ENCODE results near the gene PLXND1. TPM values are rescaled to one million over a fixed set of nuclear protein-coding genes. Genes with fewer than 3 reads are reported as not detected.

PLXND1 gene
- total and polyA plus RNA-seq, 2 donors (not counting 1 experiment from before 2014, with no cell fraction given), result 3.3 to 74.4 TPM

DNA sequence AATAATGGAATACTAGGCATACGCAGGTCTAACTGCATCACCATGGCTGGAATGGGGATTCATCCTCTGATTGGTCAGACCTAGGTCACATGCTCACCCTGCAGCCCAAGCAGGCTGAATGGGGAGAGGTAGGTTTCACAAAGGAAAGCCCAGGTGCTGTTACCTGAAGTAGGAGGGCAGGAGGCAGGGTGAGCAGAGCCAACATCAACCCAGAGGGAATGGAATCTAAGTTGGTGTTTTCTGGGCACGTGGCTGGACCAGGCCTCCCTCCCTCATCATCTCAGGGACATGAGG is 70.2 kb downstream of the PLXND1 start:
- intact Hi-C loops (cut with micrococcal nuclease), result no loop called here
- no peak for ATAC-seq (ENCODE audit: low read depth)
- CTCF ChIA-PET, result interaction anchor here (1.5 kb wide), 1 partner anchor 46 kb away, joined by 4 read pairs; no protein-coding TSS in a partner anchor

DNA sequence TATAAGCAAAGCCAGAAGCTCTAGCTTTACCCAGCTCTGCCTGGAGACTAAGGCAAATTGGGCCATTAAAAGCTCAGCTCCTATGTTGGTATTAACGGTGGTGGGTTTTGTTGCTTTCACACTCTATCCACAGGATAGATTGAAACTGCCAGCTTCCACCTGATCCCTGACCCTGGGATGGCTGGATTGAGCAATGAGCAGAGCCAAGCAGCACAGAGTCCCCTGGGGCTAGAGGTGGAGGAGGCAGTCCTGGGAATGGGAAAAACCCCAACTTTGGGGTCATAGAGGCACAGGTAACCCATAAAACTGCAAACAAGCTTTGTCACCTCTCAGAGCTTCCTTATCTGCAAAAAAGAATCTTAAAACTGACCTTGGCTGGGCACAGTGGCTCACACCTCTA is 71.4 kb downstream of the PLXND1 start:
- Histone ChIP-seq H3K4me1 (ENCODE audit: control insufficient read depth in 2 of 2, insufficient read depth in 2 of 2, low read length in 2 of 2) (no peaks in the 10 kb centered on the region), H4K20me1 (ENCODE audit: control insufficient read depth, insufficient read depth, low read length, poor library complexity, severe bottlenecking) (no peaks in the 10 kb centered on the region), H3K27me3 (replicated peaks in 1 of 4; ENCODE audit: control extremely low read depth in 1 of 4, control insufficient read depth in 3 of 4, insufficient read depth in 4 of 4, low read length in 3 of 4) (peaks cover 0 to 2% (median 0%) of the 10 kb centered on the region in 4 experiments), H3K27ac (ENCODE audit: low read length in 2 of 2) (no peak overlapping the region), H3K36me3 (replicated peaks in 1 of 2; ENCODE audit: control extremely low read depth in 1 of 2, control insufficient read depth in 1 of 2, extremely low read depth in 1 of 2, insufficient read depth in 2 of 2, low read length in 1 of 2) (no peaks in the 10 kb centered on the region), H3K4me2 (replicated peaks; ENCODE audit: low read depth, low read length, poor library complexity, severe bottlenecking) (no peak overlapping the region), H2AFZ (ENCODE audit: insufficient read depth, low read depth, low read length, poor library complexity, severe bottlenecking) (no peak overlapping the region), H3K9ac (ENCODE audit: low read length) (no peak overlapping the region), H3K9me3 (ENCODE audit: control extremely low read depth in 1 of 3, control insufficient read depth in 2 of 3, insufficient read depth in 1 of 3, low read length in 2 of 3) (no peaks in the 10 kb centered on the region), H3K4me3 (ENCODE audit: control extremely low read depth in 1 of 5, extremely low read depth in 1 of 5, insufficient read depth in 1 of 5, low read depth in 2 of 5, low read length in 4 of 5) (no peak overlapping the region), H3K79me2 (ENCODE audit: control insufficient read depth, insufficient read depth, low read length) (no peaks in the 10 kb centered on the region)
- POLR2A ChIA-PET, result no interaction called here
- no peak for ATAC-seq (ENCODE audit: low read depth)
- Mint-ChIP-seq H3K27me3 (peaks cover 3% of the 10 kb centered on the region), H3K4me3 (no peak overlapping the region), H3K27ac (no peak overlapping the region), H3K9me3 (ENCODE audit: insufficient read depth) (no peaks in the 10 kb centered on the region), H3K4me1 (no peaks in the 10 kb centered on the region)
- TF ChIP-seq, protein P1, sequence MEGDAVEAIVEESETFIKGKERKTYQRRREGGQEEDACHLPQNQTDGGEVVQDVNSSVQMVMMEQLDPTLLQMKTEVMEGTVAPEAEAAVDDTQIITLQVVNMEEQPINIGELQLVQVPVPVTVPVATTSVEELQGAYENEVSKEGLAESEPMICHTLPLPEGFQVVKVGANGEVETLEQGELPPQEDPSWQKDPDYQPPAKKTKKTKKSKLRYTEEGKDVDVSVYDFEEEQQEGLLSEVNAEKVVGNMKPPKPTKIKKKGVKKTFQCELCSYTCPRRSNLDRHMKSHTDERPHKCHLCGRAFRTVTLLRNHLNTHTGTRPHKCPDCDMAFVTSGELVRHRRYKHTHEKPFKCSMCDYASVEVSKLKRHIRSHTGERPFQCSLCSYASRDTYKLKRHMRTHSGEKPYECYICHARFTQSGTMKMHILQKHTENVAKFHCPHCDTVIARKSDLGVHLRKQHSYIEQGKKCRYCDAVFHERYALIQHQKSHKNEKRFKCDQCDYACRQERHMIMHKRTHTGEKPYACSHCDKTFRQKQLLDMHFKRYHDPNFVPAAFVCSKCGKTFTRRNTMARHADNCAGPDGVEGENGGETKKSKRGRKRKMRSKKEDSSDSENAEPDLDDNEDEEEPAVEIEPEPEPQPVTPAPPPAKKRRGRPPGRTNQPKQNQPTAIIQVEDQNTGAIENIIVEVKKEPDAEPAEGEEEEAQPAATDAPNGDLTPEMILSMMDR (IDR thresholded peaks at IDR 0.05), result no peak
- TF ChIP-seq EZH2 (IDR thresholded peaks at IDR 0.05; ENCODE audit: borderline replicate concordance, insufficient read depth, low read depth, low read length, poor library complexity, severe bottlenecking), result no peak
- intact Hi-C loops (cut with micrococcal nuclease), result no loop called here
- CTCF ChIA-PET, result interaction anchor here (1.5 kb wide), 1 partner anchor 45 kb away, joined by 4 read pairs; no protein-coding TSS in a partner anchor
- WGBS (ENCODE audit: insufficient coverage), result 100% methylated on average over 1 of the region's 1 CpG
- no peak for DNase-seq

More for the DNA sequence above, 70.2 kb downstream of the PLXND1 start:
- TF ChIP-seq, protein P1 (IDR thresholded peaks at IDR 0.05), result no peak
- no peak for TF ChIP-seq EZH2 (IDR thresholded peaks at IDR 0.05; ENCODE audit: borderline replicate concordance, insufficient read depth, low read depth, low read length, poor library complexity, severe bottlenecking)
- H3K4me2 ChIP-seq (replicated peaks; ENCODE audit: low read depth, low read length, poor library complexity, severe bottlenecking), result no peak overlapping the region
- H3K4me1 Mint-ChIP-seq, result no peaks in the 10 kb centered on the region
- no peak overlapping the region for H3K27ac Mint-ChIP-seq
- DNase-seq, result no peak
- no peak overlapping the region for H2AFZ ChIP-seq (ENCODE audit: insufficient read depth, low read depth, low read length, poor library complexity, severe bottlenecking)
- no peak overlapping the region for H3K4me3 ChIP-seq (ENCODE audit: control extremely low read depth in 1 of 5, extremely low read depth in 1 of 5, insufficient read depth in 1 of 5, low read depth in 2 of 5, low read length in 4 of 5)
- H3K27me3 Mint-ChIP-seq, result peaks cover 3% of the 10 kb centered on the region
- H3K79me2 ChIP-seq (ENCODE audit: control insufficient read depth, insufficient read depth, low read length), result no peaks in the 10 kb centered on the region
- H3K9me3 Mint-ChIP-seq (ENCODE audit: insufficient read depth), result no peaks in the 10 kb centered on the region
- no peak overlapping the region for H3K27ac ChIP-seq (ENCODE audit: low read length in 2 of 2)
- 100% methylated on average over 1 of the region's 2 CpGs for WGBS (ENCODE audit: insufficient coverage)
- H3K9ac ChIP-seq (ENCODE audit: low read length), result no peak overlapping the region
- no peaks in the 10 kb centered on the region for H3K4me1 ChIP-seq (ENCODE audit: control insufficient read depth in 2 of 2, insufficient read depth in 2 of 2, low read length in 2 of 2)
- POLR2A ChIA-PET, result interaction anchor here (1.7 kb wide), 1 partner anchor 10 kb away, joined by 7 read pairs; no protein-coding TSS in a partner anchor
- H4K20me1 ChIP-seq (ENCODE audit: control insufficient read depth, insufficient read depth, low read length, poor library complexity, severe bottlenecking), result no peaks in the 10 kb centered on the region
- H3K27me3 ChIP-seq (replicated peaks in 1 of 4; ENCODE audit: control extremely low read depth in 1 of 4, control insufficient read depth in 3 of 4, insufficient read depth in 4 of 4, low read length in 3 of 4), result no peaks in the 10 kb centered on the region
- H3K9me3 ChIP-seq (ENCODE audit: control extremely low read depth in 1 of 3, control insufficient read depth in 2 of 3, insufficient read depth in 1 of 3, low read length in 2 of 3), result no peaks in the 10 kb centered on the region
- no peak overlapping the region for H3K4me3 Mint-ChIP-seq
- H3K36me3 ChIP-seq (replicated peaks in 1 of 2; ENCODE audit: control extremely low read depth in 1 of 2, control insufficient read depth in 1 of 2, extremely low read depth in 1 of 2, insufficient read depth in 2 of 2, low read length in 1 of 2), result no peaks in the 10 kb centered on the region
